ENCODE results near the gene MPEG1.

MPEG1 gene

DNA sequence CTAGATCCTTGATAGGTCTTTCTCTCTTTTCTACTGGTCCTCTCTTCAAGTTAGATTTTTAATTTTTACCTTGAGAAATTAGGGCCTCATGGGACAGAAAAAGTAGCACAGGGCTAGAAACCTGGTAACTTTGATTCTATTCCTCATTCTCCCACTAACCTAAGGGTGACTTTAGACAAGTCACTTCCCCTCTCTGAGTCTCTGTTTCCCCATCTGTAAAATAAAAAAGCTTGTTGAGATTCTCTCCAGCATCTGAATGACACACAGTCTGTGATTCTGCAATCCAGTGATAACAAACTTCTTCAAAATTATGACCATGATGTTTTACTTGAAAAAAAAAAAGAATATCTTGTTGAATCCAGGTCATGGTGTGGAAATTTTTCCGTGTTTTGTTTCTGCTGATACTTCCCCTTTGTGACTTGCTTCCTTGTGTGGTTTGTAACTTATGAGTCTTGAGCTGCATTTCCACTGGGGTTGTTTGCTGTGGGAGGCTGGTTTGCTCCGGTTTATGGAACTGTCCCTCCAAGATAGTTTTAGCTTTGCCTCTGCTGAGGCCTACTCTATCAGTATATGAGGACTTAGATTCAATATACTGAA is 9.8 kb upstream of the MPEG1 start:
- in situ Hi-C loops (cut with MboI; ENCODE audit: low pct_unique_long_range_greater_than_20kb, low sequenced_read_pairs, unreplicated experiment) = no loop called here
- no peak for DNase-seq (ENCODE audit: low spot score)
- TF ChIP-seq, protein P1, sequence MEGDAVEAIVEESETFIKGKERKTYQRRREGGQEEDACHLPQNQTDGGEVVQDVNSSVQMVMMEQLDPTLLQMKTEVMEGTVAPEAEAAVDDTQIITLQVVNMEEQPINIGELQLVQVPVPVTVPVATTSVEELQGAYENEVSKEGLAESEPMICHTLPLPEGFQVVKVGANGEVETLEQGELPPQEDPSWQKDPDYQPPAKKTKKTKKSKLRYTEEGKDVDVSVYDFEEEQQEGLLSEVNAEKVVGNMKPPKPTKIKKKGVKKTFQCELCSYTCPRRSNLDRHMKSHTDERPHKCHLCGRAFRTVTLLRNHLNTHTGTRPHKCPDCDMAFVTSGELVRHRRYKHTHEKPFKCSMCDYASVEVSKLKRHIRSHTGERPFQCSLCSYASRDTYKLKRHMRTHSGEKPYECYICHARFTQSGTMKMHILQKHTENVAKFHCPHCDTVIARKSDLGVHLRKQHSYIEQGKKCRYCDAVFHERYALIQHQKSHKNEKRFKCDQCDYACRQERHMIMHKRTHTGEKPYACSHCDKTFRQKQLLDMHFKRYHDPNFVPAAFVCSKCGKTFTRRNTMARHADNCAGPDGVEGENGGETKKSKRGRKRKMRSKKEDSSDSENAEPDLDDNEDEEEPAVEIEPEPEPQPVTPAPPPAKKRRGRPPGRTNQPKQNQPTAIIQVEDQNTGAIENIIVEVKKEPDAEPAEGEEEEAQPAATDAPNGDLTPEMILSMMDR (IDR thresholded peaks at IDR 0.05; ENCODE audit: extremely low read depth, insufficient read depth, missing control alignments) = no peak

GRCh38 chr11:59221441-59221840 is 8.7 kb upstream of the MPEG1 start:
- in situ Hi-C loops (cut with MboI; ENCODE audit: low pct_unique_long_range_greater_than_20kb, low sequenced_read_pairs, unreplicated experiment) = no loop called here
- DNase-seq (ENCODE audit: low spot score) = no peak
- TF ChIP-seq, protein P1 (IDR thresholded peaks at IDR 0.05; ENCODE audit: extremely low read depth, insufficient read depth, missing control alignments) = no peak

DNA sequence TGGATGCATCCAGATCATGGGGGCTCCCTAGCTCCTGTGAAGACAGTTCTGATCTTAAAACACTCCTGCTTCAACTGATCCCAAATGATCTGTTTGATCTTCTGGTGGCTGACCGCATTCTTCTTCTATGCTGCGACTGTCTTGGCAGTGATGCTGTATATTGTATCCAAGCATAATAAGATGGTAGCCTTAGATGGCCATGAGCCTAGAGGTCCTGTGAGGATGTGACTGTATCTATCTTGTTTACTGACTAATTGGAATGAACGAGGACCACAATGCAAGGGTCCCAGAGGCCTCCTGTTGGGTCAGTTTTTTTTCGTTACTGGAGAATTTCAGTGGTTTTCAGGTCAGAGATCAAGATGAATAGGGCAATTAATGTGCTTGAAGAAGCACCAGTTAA is 7.1 kb upstream of the MPEG1 start:
- in situ Hi-C loops (cut with MboI; ENCODE audit: low pct_unique_long_range_greater_than_20kb, low sequenced_read_pairs, unreplicated experiment) = no loop called here
- DNase-seq (ENCODE audit: low spot score) = no peak
- TF ChIP-seq, protein P1 (IDR thresholded peaks at IDR 0.05; ENCODE audit: extremely low read depth, insufficient read depth, missing control alignments) = no peak

- in situ Hi-C loops (cut with MboI; ENCODE audit: low pct_unique_long_range_greater_than_20kb, low sequenced_read_pairs, unreplicated experiment) = no loop called here
- DNase-seq (ENCODE audit: low spot score) = no peak
- TF ChIP-seq, protein P1 (IDR thresholded peaks at IDR 0.05; ENCODE audit: extremely low read depth, insufficient read depth, missing control alignments) = no peak
Measured at GRCh38 chr11:59218893-59219292, 6.2 kb upstream of the MPEG1 start.

DNA sequence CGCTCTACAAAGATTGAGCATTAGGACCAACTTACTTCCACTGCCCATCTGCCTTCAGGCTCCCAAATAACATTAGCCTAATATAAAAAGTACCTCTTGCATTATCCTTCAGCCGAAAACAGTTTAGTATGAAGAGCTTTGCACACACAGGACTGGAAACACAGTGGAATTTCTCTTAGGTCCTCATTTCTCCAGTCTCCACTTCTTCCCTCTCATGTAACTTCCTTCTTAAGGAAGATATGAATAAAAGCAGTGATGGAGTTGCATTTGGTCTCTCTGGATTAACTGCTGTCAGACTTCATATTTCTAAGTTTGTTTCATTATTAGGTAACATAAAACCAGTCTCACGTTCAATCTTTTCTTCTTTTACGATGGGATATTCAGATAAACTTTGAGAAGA is 5.6 kb upstream of the MPEG1 start:
- in situ Hi-C loops (cut with MboI; ENCODE audit: low pct_unique_long_range_greater_than_20kb, low sequenced_read_pairs, unreplicated experiment) = no loop called here
- TF ChIP-seq, protein P1 (IDR thresholded peaks at IDR 0.05; ENCODE audit: extremely low read depth, insufficient read depth, missing control alignments) = no peak
- no peak for DNase-seq (ENCODE audit: low spot score)

DNA sequence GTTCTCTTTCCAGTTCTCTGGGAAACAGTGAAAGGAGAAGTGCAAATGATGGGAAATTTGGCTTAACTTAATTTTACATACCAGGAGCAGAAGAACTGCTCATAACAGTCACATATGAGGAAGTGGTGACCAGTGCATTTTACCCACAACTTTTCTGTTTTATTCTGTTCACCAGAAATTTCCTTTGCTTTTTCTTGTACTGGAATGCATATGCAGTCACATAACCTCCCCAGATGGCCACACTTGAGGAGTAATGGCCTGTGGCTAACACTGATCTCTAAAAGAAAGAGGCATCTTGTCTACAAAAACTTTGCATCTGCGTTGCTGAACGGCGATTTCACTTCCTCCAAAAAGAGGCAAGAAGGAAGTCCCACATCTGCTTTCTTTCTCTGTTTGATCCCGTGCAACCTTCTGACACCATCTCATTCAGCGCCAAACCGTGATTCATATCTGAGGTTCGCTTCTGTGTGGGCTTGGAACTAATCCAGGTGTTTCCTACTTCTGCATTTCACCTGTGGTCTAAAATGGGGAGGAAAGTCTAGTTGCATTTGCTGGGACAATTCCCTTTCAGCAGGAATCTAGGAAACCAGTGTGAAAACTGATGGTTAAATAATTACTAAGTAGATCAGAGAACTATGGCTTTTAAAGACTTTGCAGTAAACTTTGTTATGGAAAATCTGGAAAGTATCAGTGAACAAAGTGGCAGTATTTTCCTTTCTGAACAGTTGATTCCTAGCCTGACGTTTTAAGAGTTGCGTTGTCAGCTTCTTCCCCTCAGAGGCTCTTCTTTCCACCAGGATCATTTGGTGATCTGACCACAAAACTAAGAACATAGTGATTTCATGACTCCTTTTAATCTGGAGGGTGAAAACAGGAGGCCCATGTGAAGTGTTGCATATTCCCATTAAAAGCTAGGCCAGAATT is 4.2 kb upstream of the MPEG1 start:
- DNase-seq (ENCODE audit: low spot score) = peak; percentile 56
- TF ChIP-seq, protein P1 (IDR thresholded peaks at IDR 0.05; ENCODE audit: extremely low read depth, insufficient read depth, missing control alignments) = no peak
- in situ Hi-C loops (cut with MboI; ENCODE audit: low pct_unique_long_range_greater_than_20kb, low sequenced_read_pairs, unreplicated experiment) = no loop called here

Data from GM13977 (cell line).